Lower leg skin (tissue), 4 donors: ENCODE data around the gene ABL1. TPM values are rescaled to one million over a fixed set of nuclear protein-coding genes. Genes with fewer than 3 reads are reported as not detected.
"Not testable (repeated sequence)": the region's sequence is repeated elsewhere in the genome, so short reads cannot be mapped to it uniquely, and the experiment has no call there.

Experiments used
- DNase-seq, 2 donors: peaks; one replicate each; pipeline ENCODE4 v3.0.0-alpha.2; 2019; ENCODE audit warnings: low spot score in 2 of 2
- H3K4me3 ChIP-seq: fragments of 200-600 bp; sonication (generic); 2 replicates; pipeline ENCODE4 v1.5.1; 2017; ENCODE audit warnings: mild to moderate bottlenecking, low read depth; ENCODE audit not compliant: poor library complexity, severe bottlenecking
- POLR2A ChIP-seq, 2 donors: fragments of 450-650 bp; IDR thresholded peaks; one replicate each; pipeline ENCODE4 v1.6.1; 2016 to 2017; ENCODE audit warnings: antibody characterized with exemption in 2 of 2, mild to moderate bottlenecking in 1 of 2, moderate library complexity in 1 of 2
- WGBS, 2 donors: methylation state at CpG; one replicate each; pipeline ENCODE4 v1.1.5; 2018; 5-methylcytosine and 5-hydroxymethylcytosine counted together
- intact Hi-C: fragments of 100-400 bp; cut with DNase I; formaldehyde crosslinking; loops from one replicate; pipeline ENCODE4 v1.15.0; 2023; ENCODE audit warnings: low total_unique reads
- total RNA-seq, 4 donors: library from RNA; depleted of rRNA; stranded (reverse); fragments of >200 nt; gene quantifications; one replicate each; pipeline ENCODE4 v1.1.0, GENCODE V29; 2016
- TF ChIP-seq, protein P1 (sequence below), 3 donors: fragments of 450-650 bp; IDR thresholded peaks; one replicate each; pipeline ENCODE4 v1.5.1; 2016; ENCODE audit warnings: antibody characterized with exemption in 3 of 3, mild to moderate bottlenecking in 3 of 3, moderate library complexity in 2 of 3

ABL1 gene
- total RNA-seq, 4 donors from 2014 or later = 21.2 to 47.2 (median 34.3) TPM

DNA sequence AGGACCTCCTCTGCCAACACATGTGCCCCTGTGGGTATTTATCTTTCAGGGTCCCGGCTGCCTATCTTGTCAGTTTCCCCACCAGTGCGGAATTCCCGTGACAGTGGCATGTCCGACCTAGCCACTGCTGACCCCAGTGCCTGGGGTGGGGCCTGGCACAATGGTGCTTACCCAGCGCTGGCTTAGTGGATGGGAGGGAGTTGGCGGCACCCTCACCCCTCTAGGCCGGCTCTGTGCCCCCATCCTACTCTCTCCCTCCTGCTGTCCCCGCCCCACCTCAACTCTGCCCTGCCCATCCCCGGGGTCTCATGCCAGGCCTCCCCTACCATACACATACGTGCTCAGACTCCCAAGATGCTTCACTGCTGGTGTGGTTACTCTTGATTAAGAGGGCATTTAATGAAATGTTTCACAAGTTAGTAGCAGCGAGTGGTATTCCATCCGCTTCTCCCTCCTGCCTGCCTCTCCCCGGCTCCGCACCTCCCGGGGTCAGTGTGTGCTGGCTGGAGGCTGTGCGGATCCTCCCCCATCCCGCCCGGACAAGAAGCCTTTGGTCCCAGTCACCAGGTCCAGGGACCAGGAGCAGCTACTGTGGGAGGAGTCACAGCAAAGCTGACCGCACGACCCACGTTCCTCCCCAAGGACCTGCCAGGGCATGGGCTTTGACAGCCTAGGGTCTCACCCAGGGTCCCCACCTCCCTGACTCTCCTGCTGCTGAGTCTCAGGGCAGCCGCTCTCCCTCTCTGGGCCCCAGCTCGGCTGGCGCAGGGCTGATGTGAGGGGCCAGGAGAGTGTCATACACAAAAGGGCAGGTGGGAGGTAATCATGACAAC is 71.1 kb downstream of the ABL1 start:
- TF ChIP-seq, protein P1, sequence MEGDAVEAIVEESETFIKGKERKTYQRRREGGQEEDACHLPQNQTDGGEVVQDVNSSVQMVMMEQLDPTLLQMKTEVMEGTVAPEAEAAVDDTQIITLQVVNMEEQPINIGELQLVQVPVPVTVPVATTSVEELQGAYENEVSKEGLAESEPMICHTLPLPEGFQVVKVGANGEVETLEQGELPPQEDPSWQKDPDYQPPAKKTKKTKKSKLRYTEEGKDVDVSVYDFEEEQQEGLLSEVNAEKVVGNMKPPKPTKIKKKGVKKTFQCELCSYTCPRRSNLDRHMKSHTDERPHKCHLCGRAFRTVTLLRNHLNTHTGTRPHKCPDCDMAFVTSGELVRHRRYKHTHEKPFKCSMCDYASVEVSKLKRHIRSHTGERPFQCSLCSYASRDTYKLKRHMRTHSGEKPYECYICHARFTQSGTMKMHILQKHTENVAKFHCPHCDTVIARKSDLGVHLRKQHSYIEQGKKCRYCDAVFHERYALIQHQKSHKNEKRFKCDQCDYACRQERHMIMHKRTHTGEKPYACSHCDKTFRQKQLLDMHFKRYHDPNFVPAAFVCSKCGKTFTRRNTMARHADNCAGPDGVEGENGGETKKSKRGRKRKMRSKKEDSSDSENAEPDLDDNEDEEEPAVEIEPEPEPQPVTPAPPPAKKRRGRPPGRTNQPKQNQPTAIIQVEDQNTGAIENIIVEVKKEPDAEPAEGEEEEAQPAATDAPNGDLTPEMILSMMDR (IDR thresholded peaks at IDR 0.05) = no peak
- no peak for TF ChIP-seq POLR2A (IDR thresholded peaks at IDR 0.05)
- WGBS, 2 donors = 80 to 81% methylated on average over 24 of the region's 24 CpGs
- no peak overlapping the region for H3K4me3 ChIP-seq
- DNase-seq = no peak
- intact Hi-C loops = no loop called here

- TF ChIP-seq, protein P1 (IDR thresholded peaks at IDR 0.05) = no peak
- no peak for TF ChIP-seq POLR2A (IDR thresholded peaks at IDR 0.05)
- 74 to 81% methylated on average over 21 of the region's 21 CpGs for WGBS, 2 donors
- intact Hi-C loops = no loop called here
- H3K4me3 ChIP-seq = no peak overlapping the region
- no peak for DNase-seq
These were observed 71.8 kb downstream of the ABL1 start for GRCh38 chr9:130906735-130907416.

DNA sequence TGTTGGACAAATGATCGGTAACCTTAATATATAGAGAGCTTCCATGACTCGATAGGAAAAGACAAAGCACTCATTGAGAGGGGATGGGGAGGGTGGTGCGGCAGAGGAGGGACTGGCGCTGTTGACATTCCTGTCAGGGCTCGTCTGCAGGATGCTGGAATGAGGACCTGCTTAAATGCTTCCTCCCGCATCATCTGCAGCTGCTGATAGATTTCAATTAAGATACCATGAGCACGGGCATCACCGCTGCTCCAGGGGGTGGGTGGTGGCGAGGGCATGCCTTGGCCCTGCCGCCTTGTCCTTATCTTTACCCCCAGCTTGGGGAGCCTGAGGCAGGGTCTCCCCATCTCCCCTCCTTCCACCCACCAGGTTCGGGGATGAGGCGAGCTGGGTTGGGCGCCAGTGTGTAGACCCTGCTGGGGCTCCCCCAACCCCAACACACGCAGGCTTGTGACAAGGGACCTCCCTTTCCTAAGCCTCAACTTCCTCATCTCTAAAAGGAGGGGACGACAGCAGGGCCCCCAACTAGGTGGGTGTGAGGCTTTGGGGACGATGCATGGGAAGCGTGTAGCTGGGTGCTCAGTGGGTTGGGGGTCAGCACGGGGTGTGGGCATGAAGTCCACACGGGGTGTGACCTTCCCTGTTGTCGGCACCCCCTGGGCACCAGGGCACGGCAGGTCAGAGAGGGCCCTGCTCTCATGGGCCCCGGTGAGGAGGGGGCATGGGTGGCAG is 73.3 kb downstream of the ABL1 start:
- H3K4me3 ChIP-seq = no peak overlapping the region
- DNase-seq = no peak
- intact Hi-C loops = no loop called here
- TF ChIP-seq, protein P1 (IDR thresholded peaks at IDR 0.05) = no peak
- no peak for TF ChIP-seq POLR2A (IDR thresholded peaks at IDR 0.05)
- 49 to 52% methylated on average over 20 to 21 of the region's 22 CpGs for WGBS, 2 donors

DNA sequence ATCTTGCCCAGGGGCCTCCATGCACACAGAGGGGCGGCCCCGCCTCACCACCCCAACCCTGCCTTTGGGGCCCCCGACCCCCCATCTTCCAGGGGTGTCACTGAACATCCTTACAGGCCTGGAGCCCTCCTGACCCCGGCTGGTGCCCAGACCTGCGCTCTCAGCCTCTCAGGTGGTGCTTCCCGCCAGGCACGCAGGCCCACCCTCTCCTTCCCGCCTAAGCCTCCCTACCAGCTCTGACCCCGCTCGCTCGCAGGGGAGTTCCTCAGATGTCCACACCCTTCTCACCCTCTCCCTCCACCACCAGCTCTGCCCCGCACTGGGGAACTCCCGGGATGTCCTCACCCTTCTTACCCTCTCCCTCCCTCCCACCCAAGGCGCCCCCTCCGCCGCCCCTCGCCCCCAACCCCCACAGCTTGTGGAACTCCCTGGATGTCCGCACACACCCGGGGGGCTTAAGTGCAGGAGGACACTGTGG is 73.9 kb downstream of the ABL1 start:
- no peak for DNase-seq
- no peak for TF ChIP-seq POLR2A (IDR thresholded peaks at IDR 0.05)
- TF ChIP-seq, protein P1 (IDR thresholded peaks at IDR 0.05) = no peak
- intact Hi-C loops = no loop called here
- 76 to 82% methylated on average over 19 of the region's 19 CpGs for WGBS, 2 donors
- H3K4me3 ChIP-seq = no peak overlapping the region

- DNase-seq, H3K4me3 ChIP-seq, intact Hi-C loops: not testable (repeated sequence)
- 90 to 94% methylated on average over 13 to 14 of the region's 27 CpGs for WGBS, 2 donors
These were observed 75.0 kb downstream of the ABL1 start for GRCh38 chr9:130910041-130910440.

DNA sequence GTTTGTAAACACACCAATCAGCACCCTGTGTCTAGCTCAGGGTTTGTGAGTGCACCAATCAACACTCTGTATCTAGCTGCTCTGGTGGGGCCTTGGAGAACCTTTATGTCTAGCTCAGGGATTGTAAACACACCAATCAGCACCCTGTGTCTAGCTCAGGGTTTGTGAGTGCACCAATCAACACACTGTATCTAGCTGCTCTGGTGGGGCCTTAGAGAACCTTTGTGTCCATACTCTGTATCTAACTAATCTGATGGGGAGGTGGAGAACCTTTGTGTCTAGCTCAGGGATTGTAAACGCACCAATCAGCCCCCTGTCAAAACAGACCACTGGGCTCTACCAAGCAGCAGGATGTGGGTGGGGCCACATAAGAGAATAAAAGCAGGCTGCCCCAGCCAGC is 75.6 kb downstream of the ABL1 start:
- WGBS, 2 donors = 63 to 86% methylated on average over 1 of the region's 1 CpG
- intact Hi-C loops, H3K4me3 ChIP-seq, DNase-seq: not testable (repeated sequence)
